Ureter (tissue), 1 donor: ENCODE data around the gene CXorf65. TPM values are rescaled to one million over a fixed set of nuclear protein-coding genes. Genes with fewer than 3 reads are reported as not detected.

Experiments used
- DNase-seq: peaks from one replicate; pipeline ENCODE4 v3.0.0-alpha.2; 2020; ENCODE audit warnings: low spot score
- total RNA-seq: library from RNA; stranded (reverse); gene quantifications from one replicate; pipeline ENCODE4 v1.2.4, GENCODE V29; 2023
- donor health status: DM: yes; HTN: yes; CAD: no.

CXorf65 gene
- total RNA-seq, 1 donor from 2014 or later = not detected

GRCh38 chrX:71067089-71067488 is 39.5 kb downstream of the CXorf65 start:
- no peak for DNase-seq

- DNase-seq = no peak
These were observed 46.4 kb downstream of the CXorf65 start for GRCh38 chrX:71060127-71060526.

GRCh38 chrX:71057848-71058530 is 48.6 kb downstream of the CXorf65 start:
- DNase-seq = no peak

- DNase-seq = no peak
These were observed 49.7 kb downstream of the CXorf65 start for GRCh38 chrX:71056867-71057266.

Other genes with a start within 250 kb of the CXorf65 start
- not detected for gene TEX11, start 198.0 kb downstream of the CXorf65 start, total RNA-seq
- 0.21 TPM for gene SLC7A3, start 175.6 kb downstream of the CXorf65 start, total RNA-seq
- gene SNX12, start 38.4 kb downstream of the CXorf65 start, total RNA-seq = 82.4 TPM
- 18.9 TPM for gene FOXO4, start 10.9 kb downstream of the CXorf65 start, total RNA-seq
- 5.6 TPM for gene IL2RG, start 4.8 kb upstream of the CXorf65 start, total RNA-seq
- gene MED12, start 11.9 kb upstream of the CXorf65 start, total RNA-seq = 71.4 TPM
- gene NLGN3, start 38.1 kb upstream of the CXorf65 start, total RNA-seq = 1.9 TPM
- 4.1 TPM for gene GJB1, start 116.5 kb upstream of the CXorf65 start, total RNA-seq
- gene ZMYM3, start 147.4 kb upstream of the CXorf65 start, total RNA-seq = 28.9 TPM
- 308 TPM for gene NONO, start 176.9 kb upstream of the CXorf65 start, total RNA-seq
- 8.9 TPM for gene ITGB1BP2, start 195.0 kb upstream of the CXorf65 start, total RNA-seq